ENCODE measurements around the gene PYGL. TPM values are rescaled to one million over a fixed set of nuclear protein-coding genes. Genes with fewer than 3 reads are reported as not detected.

The PYGL gene
- polyA plus RNA-seq, 1 donor (not counting 4 experiments of a cell fraction or from before 2014, with no cell fraction given) = 331 TPM

- Histone ChIP-seq H3K36me3 (ENCODE audit: control insufficient read depth in 2 of 2, extremely low read depth in 1 of 2, insufficient read depth in 2 of 2, low read length in 2 of 2) (no peaks in the 10 kb centered on the region), H3K4me1 (ENCODE audit: control insufficient read depth, extremely low read depth, insufficient read depth, low read length) (peaks cover 9% of the 10 kb centered on the region), H2AFZ (ENCODE audit: control insufficient read depth, low read length) (peak overlapping the region; percentile 97), H4K20me1 (ENCODE audit: control insufficient read depth, extremely low read depth, insufficient read depth, low read length) (no peaks in the 10 kb centered on the region), H3K27me3 (ENCODE audit: control insufficient read depth, extremely low read depth, insufficient read depth, low read length) (no peaks in the 10 kb centered on the region), H3K27ac (ENCODE audit: control insufficient read depth, insufficient read depth, low read length) (peak overlapping the region; percentile 66), H3K9me1 (ENCODE audit: control insufficient read depth, extremely low read depth, insufficient read depth, low read length) (no peaks in the 10 kb centered on the region), H3K79me2 (ENCODE audit: control insufficient read depth, insufficient read depth, low read length) (no peaks in the 10 kb centered on the region), H3K4me2 (ENCODE audit: control insufficient read depth, extremely low read depth, insufficient read depth, low read depth, low read length) (peak overlapping the region; percentile 100), H3K4me3 (ENCODE audit: control insufficient read depth in 2 of 3, extremely low read depth in 1 of 3, insufficient read depth in 2 of 3, low read depth in 1 of 3, low read length in 3 of 3) (peak overlapping the region; percentile 28 to 90 (median 82)), H3K9me3 (ENCODE audit: control insufficient read depth, low read depth, low read length) (no peaks in the 10 kb centered on the region), H3K9ac (ENCODE audit: control insufficient read depth, extremely low read depth, insufficient read depth, low read length) (peak overlapping the region; percentile 73)
- FAIRE-seq = peak; percentile 81
- peak; percentile 30 for DNase-seq (ENCODE audit: low read depth, low spot score)
- dilution Hi-C loops (cut with MboI; ENCODE audit: extremely low pct_ligation_motif_present, low sequenced_read_pairs) = no loop called here
- TF ChIP-seq CTCF (optimal IDR thresholded peaks at IDR 0.05 in 1 of 3, IDR thresholded peaks at IDR 0.05 in 1 of 3, conservative IDR thresholded peaks at IDR 0.05 in 1 of 3; ENCODE audit: extremely low read depth in 1 of 3, insufficient read depth in 2 of 3, low read length in 3 of 3) (peak; percentile 44 to 74 (median 69)), EZH2 (IDR thresholded peaks at IDR 0.05; ENCODE audit: low read length) (no peak)
These were observed 83.7 kb downstream of the PYGL start for GRCh38 chr14:50860478-50861086.

GRCh38 chr14:50859296-50859624 is 85.0 kb downstream of the PYGL start:
- Histone ChIP-seq H3K36me3 (ENCODE audit: control insufficient read depth in 2 of 2, extremely low read depth in 1 of 2, insufficient read depth in 2 of 2, low read length in 2 of 2) (no peaks in the 10 kb centered on the region), H3K4me1 (ENCODE audit: control insufficient read depth, extremely low read depth, insufficient read depth, low read length) (peaks cover 9% of the 10 kb centered on the region), H3K27ac (ENCODE audit: control insufficient read depth, insufficient read depth, low read length) (no peak overlapping the region), H3K4me3 (ENCODE audit: control insufficient read depth in 2 of 3, extremely low read depth in 1 of 3, insufficient read depth in 2 of 3, low read depth in 1 of 3, low read length in 3 of 3) (peak overlapping the region in 1 of 3 experiments; percentile 90), H3K9me3 (ENCODE audit: control insufficient read depth, low read depth, low read length) (no peaks in the 10 kb centered on the region), H3K27me3 (ENCODE audit: control insufficient read depth, extremely low read depth, insufficient read depth, low read length) (no peaks in the 10 kb centered on the region), H4K20me1 (ENCODE audit: control insufficient read depth, extremely low read depth, insufficient read depth, low read length) (no peaks in the 10 kb centered on the region), H3K9me1 (ENCODE audit: control insufficient read depth, extremely low read depth, insufficient read depth, low read length) (no peaks in the 10 kb centered on the region), H3K9ac (ENCODE audit: control insufficient read depth, extremely low read depth, insufficient read depth, low read length) (no peak overlapping the region), H3K4me2 (ENCODE audit: control insufficient read depth, extremely low read depth, insufficient read depth, low read depth, low read length) (peak overlapping the region; percentile 100), H3K79me2 (ENCODE audit: control insufficient read depth, insufficient read depth, low read length) (no peaks in the 10 kb centered on the region), H2AFZ (ENCODE audit: control insufficient read depth, low read length) (peak overlapping the region; percentile 97)
- dilution Hi-C loops (cut with MboI; ENCODE audit: extremely low pct_ligation_motif_present, low sequenced_read_pairs) = no loop called here
- FAIRE-seq = no peak
- TF ChIP-seq CTCF (optimal IDR thresholded peaks at IDR 0.05 in 1 of 3, IDR thresholded peaks at IDR 0.05 in 1 of 3, conservative IDR thresholded peaks at IDR 0.05 in 1 of 3; ENCODE audit: extremely low read depth in 1 of 3, insufficient read depth in 2 of 3, low read length in 3 of 3) (no peak), EZH2 (IDR thresholded peaks at IDR 0.05; ENCODE audit: low read length) (no peak)
- no peak for DNase-seq (ENCODE audit: low read depth, low spot score)
